Subcutaneous adipose tissue (tissue), 4 donors: Measurements from ENCODE around the gene FGD3. TPM values are rescaled to one million over a fixed set of nuclear protein-coding genes. Genes with fewer than 3 reads are reported as not detected.

ENCODE experiments used
- total RNA-seq, 4 donors: library from RNA; depleted of rRNA; stranded (reverse); fragments of >200 nt; gene quantifications; one replicate each; pipeline ENCODE4 v1.1.0, GENCODE V29; 2016
- TF ChIP-seq, protein P1 (sequence below): fragments of 450-650 bp; IDR thresholded peaks from one replicate; pipeline ENCODE4 v1.5.1; 2016; ENCODE audit warnings: low read depth, mild to moderate bottlenecking, control low read depth, antibody characterized with exemption, moderate library complexity

The FGD3 gene
- total RNA-seq, 4 donors from 2014 or later, result 4.1 to 15.6 (median 11.7) TPM

DNA sequence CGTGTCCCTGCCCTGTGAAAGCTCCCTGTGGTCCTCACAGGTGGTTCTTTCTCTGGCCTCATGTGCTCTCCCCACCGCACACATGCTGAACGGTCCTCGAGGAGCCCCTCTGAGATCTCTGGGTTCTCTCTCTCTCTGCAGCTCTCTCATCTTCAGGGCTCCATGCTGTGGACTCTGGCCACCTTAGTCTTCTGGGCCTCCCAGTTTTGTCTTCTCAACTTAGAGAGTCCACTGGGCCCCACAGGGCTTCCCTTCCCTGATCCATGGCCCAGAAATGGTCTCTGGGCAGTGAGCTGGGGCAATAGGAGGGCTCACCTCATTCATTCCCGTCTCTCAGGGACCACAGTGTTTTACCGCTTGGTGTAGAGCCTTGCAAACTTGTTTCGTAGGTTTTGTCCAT lies 26.4 kb downstream of the FGD3 start:
- TF ChIP-seq, protein P1, sequence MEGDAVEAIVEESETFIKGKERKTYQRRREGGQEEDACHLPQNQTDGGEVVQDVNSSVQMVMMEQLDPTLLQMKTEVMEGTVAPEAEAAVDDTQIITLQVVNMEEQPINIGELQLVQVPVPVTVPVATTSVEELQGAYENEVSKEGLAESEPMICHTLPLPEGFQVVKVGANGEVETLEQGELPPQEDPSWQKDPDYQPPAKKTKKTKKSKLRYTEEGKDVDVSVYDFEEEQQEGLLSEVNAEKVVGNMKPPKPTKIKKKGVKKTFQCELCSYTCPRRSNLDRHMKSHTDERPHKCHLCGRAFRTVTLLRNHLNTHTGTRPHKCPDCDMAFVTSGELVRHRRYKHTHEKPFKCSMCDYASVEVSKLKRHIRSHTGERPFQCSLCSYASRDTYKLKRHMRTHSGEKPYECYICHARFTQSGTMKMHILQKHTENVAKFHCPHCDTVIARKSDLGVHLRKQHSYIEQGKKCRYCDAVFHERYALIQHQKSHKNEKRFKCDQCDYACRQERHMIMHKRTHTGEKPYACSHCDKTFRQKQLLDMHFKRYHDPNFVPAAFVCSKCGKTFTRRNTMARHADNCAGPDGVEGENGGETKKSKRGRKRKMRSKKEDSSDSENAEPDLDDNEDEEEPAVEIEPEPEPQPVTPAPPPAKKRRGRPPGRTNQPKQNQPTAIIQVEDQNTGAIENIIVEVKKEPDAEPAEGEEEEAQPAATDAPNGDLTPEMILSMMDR, result no peak

DNA sequence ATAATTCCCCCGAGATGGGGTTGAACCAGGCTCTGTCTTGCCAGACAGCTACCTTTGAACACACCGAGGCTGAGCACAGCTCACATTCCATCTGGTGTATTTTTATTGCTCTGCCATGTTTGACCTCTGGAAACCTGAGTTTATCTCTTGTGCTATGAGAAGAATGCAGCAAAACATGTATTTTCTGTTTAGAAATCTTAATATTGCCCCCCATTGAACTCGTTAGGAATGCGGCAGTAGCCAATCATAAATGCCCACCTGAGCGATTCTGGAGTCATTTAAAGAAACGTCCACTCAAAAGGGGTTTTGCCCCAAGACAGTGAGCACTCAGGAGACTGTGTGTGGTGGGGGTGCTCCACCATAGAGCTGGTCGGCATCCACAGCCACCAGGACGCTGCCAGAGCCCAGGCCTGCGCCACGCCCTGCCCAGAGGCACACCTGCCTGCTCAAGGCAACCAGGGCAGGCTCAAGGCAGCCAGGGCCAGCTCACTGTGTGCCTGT lies 26.9 kb downstream of the FGD3 start:
- TF ChIP-seq, protein P1, result no peak

- TF ChIP-seq, protein P1, result no peak
These were observed 27.7 kb downstream of the FGD3 start for GRCh38 chr9:92974761-92975755.

- TF ChIP-seq, protein P1, result no peak
These were observed 29.1 kb downstream of the FGD3 start for GRCh38 chr9:92976431-92976830.

GRCh38 chr9:92977279-92977678 lies 30.0 kb downstream of the FGD3 start:
- TF ChIP-seq, protein P1, result no peak

GRCh38 chr9:92978345-92978875 lies 31.1 kb downstream of the FGD3 start:
- TF ChIP-seq, protein P1, result no peak
